Measurements from ENCODE around the gene MAP3K10.
A peak's percentile ranks its signal among the peaks of the same experiment; 100 is the strongest.
"Not testable (repeated sequence)": the region's sequence is repeated elsewhere in the genome, so short reads cannot be mapped to it uniquely, and the experiment has no call there.

The MAP3K10 gene

DNA sequence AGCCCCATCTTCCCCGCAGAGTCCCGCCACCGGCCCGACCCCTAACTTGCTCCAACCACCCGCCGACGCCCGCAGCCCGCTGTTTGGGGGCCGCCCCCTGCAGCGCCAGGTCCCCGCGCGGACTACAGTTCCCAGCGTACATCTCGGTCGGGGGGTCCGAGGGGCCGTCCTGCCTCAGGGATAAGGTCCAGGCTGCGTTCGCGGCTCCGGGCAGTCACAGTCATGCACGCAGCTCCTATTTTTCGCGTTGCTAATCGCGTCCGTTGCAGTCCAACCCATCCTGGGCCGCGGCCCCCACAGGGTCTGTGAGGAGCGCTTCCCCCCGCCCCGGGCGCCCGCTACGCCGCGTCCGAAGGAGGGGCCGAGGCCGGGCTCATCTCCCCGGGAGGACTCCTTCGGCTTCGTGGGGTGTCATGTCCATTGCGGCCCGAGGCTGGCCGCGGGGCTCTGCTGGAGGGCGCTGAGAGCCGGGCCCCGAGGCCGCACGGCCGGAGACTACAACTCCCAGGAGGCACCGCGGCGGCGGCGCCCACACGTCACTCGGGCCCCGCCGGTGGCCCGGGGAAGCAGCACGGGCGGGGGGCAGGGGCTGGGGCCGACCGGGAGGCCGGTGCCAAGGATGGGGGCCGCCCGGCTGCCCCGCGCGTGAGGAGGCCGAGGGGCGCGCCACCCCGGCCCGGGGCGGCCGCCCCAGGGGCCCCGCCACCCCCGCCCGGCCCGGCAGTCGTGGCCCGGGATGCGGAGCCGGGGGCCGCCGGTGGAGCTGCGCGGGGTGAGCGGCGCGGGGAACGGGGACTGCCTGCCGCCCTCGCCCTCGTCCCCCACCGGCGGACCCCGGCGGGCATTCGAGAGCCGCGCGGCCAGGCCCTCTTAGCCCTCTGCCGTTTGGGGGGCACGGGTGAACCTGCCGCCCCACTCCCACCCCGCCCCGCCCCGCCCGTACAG lies at the start of gene MAP3K10:
MAP3K10 (plus strand) TSS at position 536 of the 945 bp plus-strand sequence. CDS start 606 bp downstream, outside the sequence.
- DNase-seq: peak; percentile 71 to 82

DNA sequence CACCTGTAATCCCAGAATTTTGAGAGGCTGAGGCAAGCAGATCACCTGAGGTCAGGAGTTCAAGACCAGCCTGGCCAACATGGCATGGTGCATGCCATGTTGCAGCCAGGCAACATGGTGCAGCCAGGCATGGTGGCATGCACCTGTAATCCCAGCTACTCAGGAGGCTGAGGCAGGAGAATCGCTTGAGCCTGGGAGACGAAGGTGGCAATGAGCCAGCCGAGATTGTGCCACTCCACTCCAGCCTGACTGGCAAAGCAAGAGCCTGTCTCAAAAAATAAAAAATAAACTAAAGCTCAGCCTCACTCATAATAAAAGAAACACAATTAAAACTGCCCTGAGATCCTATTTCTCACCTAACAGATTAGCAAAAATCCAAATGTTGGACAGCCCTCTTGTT lies 49.7 kb upstream of the MAP3K10 start:
- DNase-seq: no peak

DNA sequence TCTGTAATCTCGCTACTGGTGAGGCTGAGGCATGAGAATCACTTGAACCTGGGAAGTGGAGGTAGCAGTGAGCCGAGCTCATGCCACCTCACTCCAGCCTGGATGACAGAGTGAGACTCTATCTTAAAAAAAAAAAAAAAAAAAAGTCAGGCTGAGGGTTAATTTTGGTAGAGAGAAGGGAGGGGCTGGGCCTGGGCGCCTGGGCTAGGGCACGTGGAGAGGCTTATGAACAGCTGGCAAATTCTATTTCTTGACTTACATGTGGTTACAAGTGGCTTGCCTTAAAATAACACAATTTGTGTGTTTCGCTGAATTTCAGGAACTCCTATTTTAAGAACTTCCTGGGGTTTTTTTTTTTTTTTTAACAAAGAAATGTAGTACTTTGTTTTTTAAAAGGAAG lies 47.6 kb upstream of the MAP3K10 start:
- peak; percentile 57 to 69 for DNase-seq

DNA sequence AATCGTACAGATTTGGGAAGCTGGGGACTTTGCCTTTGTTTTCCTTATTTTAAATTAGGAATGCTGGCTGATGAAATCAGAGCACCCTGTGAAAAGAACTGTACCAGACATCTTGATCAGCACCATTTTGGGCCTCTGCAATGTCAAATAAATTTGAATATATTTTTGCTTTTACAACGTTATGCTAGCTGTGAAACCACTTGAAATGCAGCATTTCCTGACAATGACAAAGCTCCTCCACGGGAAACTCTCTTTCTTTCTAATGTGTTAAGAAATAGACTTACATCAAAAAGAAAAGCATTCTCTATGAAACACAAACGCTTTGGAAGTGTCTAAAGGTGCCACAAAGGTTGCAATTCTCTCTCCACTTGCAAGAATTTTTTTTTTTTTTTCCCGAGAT lies 47.1 kb upstream of the MAP3K10 start:
- peak; percentile 37 to 77 for DNase-seq

DNA sequence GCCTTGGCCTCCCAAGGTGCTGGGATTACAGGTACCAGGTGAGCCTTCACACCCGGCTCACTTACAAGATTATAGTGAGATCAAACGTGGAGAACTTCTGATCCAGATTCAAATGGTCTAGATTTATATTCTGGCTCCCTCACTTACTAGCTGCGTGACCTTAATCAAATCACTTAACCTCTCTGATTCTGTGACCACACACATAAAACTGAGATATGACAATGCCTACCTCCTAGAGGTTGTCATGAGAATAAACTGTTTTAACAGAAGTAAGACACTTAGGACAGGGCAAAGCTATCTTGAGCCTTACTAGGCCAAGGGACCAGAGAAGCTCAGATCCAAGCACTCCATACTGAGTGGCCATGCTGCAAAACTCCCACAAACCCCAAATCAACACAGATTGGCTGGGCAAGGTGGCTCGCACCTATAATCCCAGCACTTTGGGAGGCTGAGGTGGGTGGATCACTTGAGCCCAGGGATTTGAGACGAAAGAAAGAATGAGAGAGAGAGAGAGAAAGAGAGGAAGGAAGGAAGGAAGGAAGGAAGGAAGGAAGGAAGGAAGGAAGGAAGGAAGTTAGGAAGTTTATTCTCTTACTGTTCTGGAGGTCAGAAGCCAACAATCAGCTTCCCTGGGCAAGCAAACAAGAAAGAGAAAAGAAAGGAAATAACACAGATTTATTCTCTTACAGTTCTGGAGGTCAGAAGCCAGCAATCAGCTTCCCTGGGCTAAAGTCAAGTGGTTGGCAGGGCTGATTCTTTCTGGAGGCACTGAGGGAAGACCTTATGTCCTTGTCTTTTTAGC lies 46.1 kb upstream of the MAP3K10 start:
- peak in 1 of 2 donors; percentile 14 for DNase-seq

DNA sequence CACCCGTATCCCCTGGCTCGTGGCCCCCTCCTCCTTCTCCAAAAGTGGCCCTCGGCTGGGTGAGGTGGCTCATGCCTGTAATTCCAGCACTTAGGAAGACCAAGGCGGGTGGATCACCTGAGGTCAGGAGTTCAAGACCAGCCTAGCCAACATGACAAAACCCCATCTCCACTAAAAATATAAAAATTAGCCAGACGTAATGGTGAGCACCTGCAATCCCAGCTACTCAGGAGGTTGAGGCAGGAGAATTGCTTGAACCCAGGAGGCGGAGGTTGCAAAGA lies 45.5 kb upstream of the MAP3K10 start:
- DNase-seq: not testable (repeated sequence)

DNA sequence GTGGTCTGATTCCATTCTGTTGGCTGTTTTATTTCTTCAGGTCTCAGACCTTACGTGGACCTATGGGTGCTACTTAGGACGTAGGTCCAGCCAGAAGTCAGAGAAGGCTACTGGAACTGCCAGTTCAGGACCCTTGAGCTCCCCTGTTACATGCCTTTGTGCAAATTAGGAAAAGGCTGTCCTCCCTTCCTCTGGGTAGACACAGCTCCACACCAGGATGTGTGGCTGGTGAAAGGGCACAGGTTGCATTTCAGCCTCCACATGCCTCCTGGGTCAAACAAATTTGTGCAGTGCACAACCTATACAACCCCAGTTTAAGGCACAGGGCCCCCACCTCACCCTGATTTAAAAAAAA lies 43.9 kb upstream of the MAP3K10 start:
- no peak for DNase-seq

DNA sequence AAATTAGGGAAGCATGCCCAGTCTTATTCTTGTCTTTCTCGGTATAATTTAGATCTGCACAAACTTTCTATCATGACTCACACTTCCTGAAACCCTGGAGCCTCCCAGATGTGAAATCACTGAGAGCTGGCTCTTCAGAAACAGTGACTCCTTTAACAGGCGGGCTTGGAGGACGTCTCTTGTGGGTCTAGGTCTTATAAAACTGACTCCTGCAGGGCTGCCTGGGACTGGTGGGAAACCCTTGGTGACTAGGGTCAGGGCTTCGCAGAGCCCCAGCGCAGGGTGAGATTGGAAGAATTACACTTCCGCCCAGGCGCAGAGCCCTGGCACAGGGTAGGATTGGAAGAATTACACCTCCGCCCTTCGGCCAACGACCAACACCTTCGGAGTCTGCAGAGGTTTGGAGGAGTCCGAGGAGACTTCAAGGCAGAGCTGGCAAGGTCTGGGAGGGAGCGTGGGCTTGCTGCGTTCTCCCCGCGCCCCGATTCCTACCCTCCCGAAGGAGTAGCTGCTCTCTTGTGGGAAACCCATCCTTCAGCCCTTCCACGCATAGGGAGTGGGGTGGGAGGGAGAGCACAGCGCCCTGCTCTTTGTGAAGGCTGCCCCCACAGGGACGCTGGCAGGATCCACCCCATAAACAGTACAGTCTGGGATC lies 43.4 kb upstream of the MAP3K10 start:
- DNase-seq: peak in 1 of 2 donors; percentile 15

DNA sequence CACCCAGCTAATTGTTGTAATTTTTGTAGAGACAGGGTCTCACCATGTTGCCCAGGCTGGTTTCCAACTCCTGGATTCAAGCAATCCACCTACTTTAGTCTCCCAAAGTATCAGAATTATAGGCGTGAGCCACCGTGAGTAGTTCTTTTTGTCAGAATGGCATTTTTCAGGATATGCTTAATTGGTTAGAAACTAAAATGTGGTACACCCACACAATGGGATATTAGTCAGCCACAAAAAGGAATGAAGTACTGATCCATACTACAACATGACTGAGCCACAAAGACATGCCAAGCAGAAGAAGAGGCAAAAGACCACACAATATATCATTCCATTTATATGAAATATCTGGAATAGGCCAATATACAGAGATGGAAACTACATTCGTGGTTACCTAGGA lies 41.7 kb upstream of the MAP3K10 start:
- no peak for DNase-seq

DNA sequence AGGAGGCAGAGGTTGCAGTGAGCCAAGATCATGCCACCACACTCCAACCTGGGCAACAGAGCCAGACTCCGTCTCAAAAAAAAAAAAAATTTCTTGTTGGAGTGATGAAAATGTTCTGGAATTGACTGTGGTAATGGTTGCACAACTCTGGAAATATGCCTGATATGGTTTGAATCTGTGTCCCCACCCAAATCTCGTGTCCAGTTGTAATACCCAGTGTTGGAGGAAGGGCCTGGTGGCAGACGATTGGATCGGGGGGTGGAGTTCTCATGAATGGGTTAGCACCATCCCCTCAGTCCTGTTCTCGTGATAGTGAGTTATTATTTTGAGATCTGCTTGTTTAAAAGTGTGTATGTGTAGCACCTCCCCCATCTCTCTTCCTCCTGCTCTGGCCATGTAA lies 41.1 kb upstream of the MAP3K10 start:
- DNase-seq: no peak

DNA sequence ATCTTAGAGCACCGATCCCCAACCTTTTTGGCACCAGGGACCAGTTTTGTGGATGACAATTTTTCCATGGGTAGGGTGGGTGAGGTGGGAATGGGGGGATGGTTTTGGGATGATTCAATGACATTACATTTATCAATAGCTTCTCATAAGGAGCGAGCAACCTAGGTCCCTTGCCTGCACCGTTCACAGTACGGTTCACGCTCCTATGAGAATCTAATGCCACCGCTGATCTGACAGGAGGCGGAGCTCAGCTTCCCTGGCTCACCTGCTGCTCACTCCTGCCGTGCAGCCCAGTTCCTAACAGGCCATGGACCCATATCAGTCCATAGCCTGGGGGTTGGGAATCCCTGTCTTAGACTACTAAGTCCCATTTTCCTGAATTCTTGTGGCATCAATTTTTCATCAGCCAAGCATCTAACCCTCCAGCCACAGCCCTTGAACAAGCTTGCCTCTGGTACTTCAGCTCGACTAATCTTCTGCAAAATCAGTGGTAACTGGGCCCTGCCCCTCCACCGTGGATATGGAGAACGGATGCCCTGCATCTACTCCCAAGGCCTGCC lies 37.0 kb upstream of the MAP3K10 start:
- DNase-seq: no peak

DNA sequence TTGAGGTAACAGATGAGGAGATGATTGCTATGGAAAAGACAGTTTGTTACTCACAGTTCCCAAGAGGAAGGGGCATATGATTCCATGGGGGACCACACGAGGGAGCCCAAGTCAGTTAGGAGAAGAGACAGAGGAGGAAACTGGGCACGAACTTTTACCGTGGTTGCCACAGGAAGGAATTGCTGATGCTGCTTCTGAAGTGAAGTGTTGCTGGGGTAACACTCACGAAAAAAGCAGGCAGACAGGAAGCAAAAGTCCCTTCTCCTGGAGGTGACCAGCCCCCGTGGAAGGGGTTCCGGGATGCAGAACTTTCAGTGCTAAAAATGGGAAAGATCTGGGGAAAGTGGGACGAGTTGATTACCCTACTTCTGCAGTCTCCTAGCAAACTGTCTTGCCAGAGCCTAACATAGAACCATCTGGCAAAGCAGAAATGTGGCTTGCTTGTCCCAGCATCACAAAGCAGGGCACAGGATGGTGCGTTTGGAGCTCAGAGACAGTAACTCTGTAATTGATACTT lies 35.4 kb upstream of the MAP3K10 start:
- DNase-seq: peak in 1 of 2 donors; percentile 20

DNA sequence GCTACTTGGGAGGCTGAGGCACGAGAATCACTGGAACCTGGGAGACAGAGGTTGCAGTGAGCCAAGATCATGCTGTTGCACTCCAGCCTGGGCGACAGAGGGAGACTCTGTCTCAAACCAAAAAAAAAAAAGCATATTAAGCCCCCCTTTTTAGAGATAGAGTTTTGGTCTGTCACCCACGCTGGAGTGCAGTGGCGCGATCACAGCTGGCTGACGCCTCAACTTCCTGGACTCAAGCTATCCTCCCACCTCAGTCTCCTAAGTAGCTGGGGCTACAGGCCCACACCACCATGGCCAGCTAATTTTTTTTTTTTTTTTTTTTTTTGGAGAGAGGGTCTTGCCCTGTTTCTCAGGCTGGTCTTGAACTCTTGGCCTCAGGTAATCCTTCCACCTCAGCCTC lies 34.2 kb upstream of the MAP3K10 start:
- DNase-seq: peak in 1 of 2 donors; percentile 15

DNA sequence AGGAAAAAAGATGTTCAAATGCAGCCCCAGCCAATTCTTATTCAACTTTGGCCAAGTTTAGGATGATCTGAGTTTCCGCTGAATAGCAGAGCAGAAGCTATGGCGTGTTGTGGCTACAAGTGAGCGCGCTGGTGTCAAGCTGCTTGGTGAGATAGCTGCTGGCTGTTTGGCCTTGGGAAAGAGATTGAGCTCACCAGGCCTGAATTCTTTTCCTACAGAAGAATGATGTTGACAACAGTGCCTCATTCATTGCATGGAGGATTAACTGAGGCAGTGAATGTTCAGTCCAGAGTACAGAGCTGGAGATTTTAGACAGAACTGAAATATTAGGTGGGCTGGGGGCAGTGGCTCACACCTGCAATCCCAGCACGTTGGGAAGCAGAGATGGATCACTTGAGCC lies 31.5 kb upstream of the MAP3K10 start:
- no peak for DNase-seq

DNA sequence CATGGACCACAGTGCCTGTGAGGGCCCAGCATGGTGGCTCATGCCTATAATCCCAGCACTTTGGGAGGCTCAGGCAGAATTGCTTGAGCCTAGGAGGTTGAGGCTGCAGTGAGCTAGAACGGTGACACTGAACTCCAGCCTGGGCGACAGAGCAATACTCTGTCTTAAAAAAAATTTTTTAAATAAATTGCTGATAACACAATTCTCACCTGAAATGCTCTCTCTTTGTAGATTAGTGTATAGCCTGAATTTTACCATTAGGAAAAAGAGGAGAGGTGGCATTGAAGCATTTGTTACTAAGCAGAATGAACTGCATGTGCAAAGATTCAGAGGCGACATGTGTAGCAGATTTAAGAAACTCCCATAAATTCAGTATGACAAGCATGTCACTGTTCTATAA lies 29.1 kb upstream of the MAP3K10 start:
- DNase-seq: no peak

DNA sequence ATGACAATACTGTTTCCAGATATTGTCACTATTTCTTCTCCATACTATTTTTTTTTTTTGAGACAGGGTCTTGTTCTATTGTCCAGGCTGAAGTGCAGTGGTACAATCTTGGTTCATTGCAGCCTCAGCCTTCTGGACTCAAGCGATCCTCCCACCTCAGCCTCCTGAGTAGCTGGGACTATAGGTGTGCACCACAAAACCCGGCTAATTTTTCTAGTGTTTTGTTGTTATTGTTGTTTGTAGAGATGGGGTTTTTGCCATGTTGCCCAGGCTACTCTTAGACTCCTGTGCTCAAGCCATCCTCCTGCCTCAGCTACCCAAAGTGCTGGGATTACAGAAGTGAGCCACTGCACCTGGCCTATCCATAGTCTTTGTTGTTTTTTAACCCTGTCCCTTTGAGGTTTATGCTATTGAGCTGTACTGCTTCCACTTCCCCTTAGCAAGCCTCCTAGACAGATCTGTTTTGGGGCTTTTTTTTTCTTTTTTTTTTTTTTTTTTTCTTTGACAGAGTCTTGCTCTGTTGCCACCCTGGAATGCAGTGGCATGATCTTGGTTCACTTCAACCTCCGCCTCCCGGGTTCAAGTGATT lies 27.6 kb upstream of the MAP3K10 start:
- DNase-seq: no peak

DNA sequence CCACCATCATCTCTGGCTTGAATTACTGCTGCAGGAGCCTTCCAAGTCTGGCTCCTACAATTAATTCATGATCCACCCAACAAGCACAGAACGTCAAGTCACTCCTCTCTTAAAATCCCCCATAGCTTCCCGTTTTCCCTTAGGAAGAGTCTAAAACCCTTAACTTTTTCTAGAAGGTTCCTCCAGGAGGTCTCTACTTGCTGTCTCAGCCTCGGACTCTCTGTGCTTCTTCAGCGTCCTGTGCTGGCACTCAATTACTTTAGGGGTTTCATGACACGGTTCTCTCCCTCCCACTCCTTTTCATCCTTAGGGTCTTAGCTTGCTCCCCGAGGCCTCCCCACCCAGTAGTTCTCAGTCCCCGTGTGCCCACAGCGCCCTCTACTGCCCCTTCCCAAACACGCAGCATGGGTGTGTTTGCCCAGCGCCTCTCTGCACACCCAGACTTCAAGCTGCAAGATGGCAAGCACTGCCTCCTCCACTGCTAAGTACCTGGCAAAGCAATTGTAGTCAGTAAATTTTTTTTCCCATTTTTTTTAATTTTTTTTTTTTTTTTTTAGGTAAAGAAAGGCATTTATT lies 25.8 kb upstream of the MAP3K10 start:
- peak; percentile 65 to 72 for DNase-seq

DNA sequence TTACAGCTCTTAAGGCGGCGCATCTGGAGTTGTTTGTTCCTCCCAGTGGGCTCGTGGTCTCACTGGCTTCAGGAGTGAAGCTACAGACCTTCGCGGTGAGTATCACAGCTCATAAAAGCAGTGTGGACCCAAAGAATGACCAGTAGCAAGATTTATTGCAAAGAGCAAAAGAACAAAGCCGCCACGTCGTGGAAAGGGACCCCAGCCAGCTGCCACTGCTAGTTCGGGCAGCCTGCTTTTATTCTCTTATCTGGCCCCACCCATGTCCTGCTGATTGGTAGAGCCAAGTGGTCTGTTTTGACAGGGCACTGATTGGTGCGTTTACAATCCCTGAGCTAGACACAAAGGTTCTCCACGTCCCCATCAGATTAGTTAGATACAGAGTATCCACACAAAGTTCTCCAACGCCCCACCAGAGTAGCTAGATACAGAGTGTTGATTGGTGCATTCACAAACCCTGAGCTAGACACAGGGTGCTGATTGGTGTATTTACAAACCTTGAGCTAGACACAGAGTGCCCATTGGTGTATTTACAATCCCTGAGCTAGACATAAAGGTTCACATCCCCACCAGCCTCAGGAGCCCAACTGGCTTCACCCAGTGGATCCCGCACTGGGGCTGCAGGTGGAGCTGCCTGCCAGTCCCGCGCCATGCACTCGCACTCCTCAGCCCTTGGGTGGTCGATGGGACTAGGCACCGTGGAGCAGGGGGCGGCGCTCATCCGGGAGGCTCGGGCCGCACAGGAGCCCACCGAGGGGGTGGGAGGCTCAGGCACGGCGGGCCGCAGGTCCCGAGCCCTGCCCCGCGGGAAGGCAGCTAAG lies 21.5 kb upstream of the MAP3K10 start:
- not testable (repeated sequence) for DNase-seq

DNA sequence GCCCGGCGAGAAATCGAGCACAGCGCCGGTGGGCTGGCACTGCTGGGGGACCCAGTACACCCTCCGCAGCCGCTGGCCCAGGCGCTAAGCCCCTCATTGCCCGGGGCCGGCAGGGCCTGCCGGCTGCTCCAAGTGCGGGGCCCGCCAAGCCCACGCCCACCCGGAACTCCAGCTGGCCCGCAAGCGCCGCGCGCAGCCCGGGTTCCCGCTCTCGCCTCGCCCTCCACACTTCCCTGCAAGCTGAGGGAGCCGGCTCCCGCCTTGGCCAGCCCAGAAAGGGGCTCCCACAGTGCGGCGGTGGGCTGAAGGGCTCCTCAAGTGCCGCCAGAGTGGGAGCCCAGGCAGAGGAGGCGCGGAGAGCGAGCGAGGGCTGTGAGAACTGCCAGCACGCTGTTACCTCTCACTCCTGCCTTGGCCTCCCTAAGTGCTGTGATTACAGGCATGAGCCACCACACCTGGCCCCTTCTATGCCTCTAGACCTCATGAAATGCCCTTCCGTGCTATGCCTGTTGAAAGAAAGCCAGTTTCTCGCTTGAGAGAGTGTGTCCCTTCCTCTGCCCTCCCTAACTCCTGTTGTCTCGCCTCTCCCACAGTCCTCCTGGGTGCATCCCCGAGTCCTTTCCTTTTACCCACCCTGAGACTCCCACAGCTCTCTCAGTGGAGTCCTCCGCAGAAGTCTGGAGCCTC lies 20.8 kb upstream of the MAP3K10 start:
- DNase-seq: not testable (repeated sequence)

DNA sequence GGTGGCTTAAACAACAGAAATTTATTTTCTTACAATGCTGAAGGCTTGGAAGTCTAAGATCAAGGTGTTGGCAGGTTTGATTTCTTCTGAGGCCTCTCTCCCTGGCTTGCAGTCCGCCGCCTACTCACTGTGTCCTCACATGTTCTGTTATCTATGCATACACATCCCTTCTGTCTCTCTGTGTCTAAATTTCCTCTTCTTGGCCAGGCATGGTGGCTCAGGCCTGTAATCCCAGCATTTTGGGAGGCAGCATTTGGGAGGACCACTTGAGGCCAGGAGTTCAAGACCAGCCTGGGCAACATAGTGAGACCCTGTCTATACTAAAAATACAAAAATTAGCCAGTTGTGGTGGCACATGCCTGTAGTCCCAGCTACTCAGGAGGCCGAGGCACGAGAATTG lies 19.9 kb upstream of the MAP3K10 start:
- not testable (repeated sequence) for DNase-seq

DNA sequence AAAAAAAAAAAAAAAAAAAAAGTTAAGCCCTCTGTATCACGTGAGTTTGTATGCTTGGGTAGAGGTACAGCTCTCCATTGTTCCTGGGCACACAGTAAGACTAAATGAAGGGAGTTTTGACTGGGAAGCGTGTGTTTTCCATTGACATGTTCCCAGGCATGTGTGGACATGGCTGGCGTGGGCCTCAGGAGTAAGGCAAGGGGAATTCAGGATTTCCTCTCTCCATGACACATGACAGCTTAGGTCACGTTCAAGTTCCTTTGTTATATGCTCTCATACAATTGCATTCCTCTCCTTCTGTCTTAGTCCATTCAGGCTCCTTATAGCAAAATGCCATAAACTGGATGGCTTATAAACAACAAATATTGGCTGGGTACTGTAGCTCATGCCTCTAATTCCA lies 17.1 kb upstream of the MAP3K10 start:
- no peak for DNase-seq

All from CD4-positive, alpha-beta T cell treated with Interferon alpha-2 for 1 hour (primary cell).